WTC11 (cell line): ENCODE measurements around the gene CCDC152. TPM values are rescaled to one million over a fixed set of nuclear protein-coding genes. Genes with fewer than 3 reads are reported as not detected.

ENCODE experiments used
- ATAC-seq: fragments of 200-7000 bp; cut with Tn5 transposase; 2 replicates; pipeline ENCODE4 v1.10.0; 2021; ENCODE audit warnings: mild to moderate bottlenecking, moderate library complexity
- CTCF ChIA-PET: fragments of 300-600 bp; sonication (Branson Sonifier 250); formaldehyde crosslinking; loops from one replicate; lab custom pipeline; 2021; ENCODE audit warnings: antibody characterized with exemption; lab: Charles Lee
- POLR2A ChIA-PET: fragments of 350-600 bp; sonication (Branson Sonifier 250); formaldehyde crosslinking; loops from one replicate; lab custom pipeline; 2021; ENCODE audit warnings: antibody characterized with exemption; lab: Charles Lee
- DNase-seq: peaks from one replicate; pipeline ENCODE4 v3.0.0; 2021; ENCODE audit warnings: low spot score
- H3K27ac Mint-ChIP-seq: 2 replicates; pipeline ENCODE4 v1.8.0; 2021; ENCODE audit warnings: mixed read lengths
- H3K27me3 Mint-ChIP-seq: 2 replicates; pipeline ENCODE4 v1.8.0; 2021; ENCODE audit warnings: low read depth, mild to moderate bottlenecking, moderate library complexity, mixed read lengths
- H3K36me3 Mint-ChIP-seq: 2 replicates; pipeline ENCODE4 v1.8.0; 2021; ENCODE audit warnings: mixed read lengths
- H3K4me1 Mint-ChIP-seq: 2 replicates; pipeline ENCODE4 v1.8.0; 2022; ENCODE audit warnings: mixed read lengths
- H3K4me3 Mint-ChIP-seq: 2 replicates; pipeline ENCODE4 v1.8.0; 2021; ENCODE audit warnings: mild to moderate bottlenecking, moderate library complexity, mixed read lengths
- H3K9me3 Mint-ChIP-seq: 2 replicates; pipeline ENCODE4 v1.8.0; 2021; ENCODE audit warnings: mixed read lengths
- AFF4 ChIP-seq: sonication (generic); formaldehyde crosslinking; IDR thresholded peaks from 2 replicates; pipeline ENCODE4 v1.8.1; 2023; ENCODE audit warnings: mild to moderate bottlenecking, missing genetic modification reagents, borderline replicate concordance
- ATF3 ChIP-seq: sonication (generic); formaldehyde crosslinking; conservative IDR thresholded peaks from 2 replicates; pipeline ENCODE4 v1.8.1; 2022; ENCODE audit warnings: mild to moderate bottlenecking, missing genetic modification reagents
- ESRRA ChIP-seq: sonication (generic); formaldehyde crosslinking; IDR thresholded peaks from 2 replicates; pipeline ENCODE4 v1.8.1; 2022; ENCODE audit warnings: mild to moderate bottlenecking, missing genetic modification reagents, borderline replicate concordance
- ETV6 ChIP-seq: sonication (generic); formaldehyde crosslinking; IDR thresholded peaks from 2 replicates; pipeline ENCODE4 v1.8.1; 2022; ENCODE audit warnings: mild to moderate bottlenecking, missing genetic modification reagents
- GRHL2 ChIP-seq: fragments of 250-450 bp; sonication (Bioruptor Pico); IDR thresholded peaks from 2 replicates; pipeline ENCODE4 v1.8.0; 2022; ENCODE audit warnings: mild to moderate bottlenecking, moderate library complexity; ENCODE audit not compliant: insufficient replicate concordance, severe bottlenecking
- KAT7 ChIP-seq: sonication (generic); formaldehyde crosslinking; IDR thresholded peaks from 2 replicates; pipeline ENCODE4 v1.8.1; 2023; ENCODE audit warnings: missing genetic modification reagents, mild to moderate bottlenecking, borderline replicate concordance
- MXD4 ChIP-seq: fragments of 250-450 bp; sonication (Bioruptor Pico); IDR thresholded peaks from 2 replicates; pipeline ENCODE4 v1.8.0; 2021; ENCODE audit warnings: mild to moderate bottlenecking, moderate library complexity, borderline replicate concordance
- MYBL2 ChIP-seq: sonication (generic); formaldehyde crosslinking; IDR thresholded peaks from 2 replicates; pipeline ENCODE4 v1.8.1; 2023; ENCODE audit warnings: mild to moderate bottlenecking, moderate library complexity, missing genetic modification reagents
- NFYB ChIP-seq: sonication (generic); formaldehyde crosslinking; conservative IDR thresholded peaks from 2 replicates; pipeline ENCODE4 v1.8.0; 2022; ENCODE audit warnings: low read depth, missing genetic modification reagents
- NR1H2 ChIP-seq: sonication (generic); formaldehyde crosslinking; IDR thresholded peaks from 2 replicates; pipeline ENCODE4 v1.9.0; 2021; ENCODE audit warnings: mild to moderate bottlenecking, moderate library complexity, missing genetic modification reagents
- NR2C2 ChIP-seq: sonication (generic); formaldehyde crosslinking; IDR thresholded peaks from 2 replicates; pipeline ENCODE4 v1.8.0; 2022; ENCODE audit warnings: mild to moderate bottlenecking, missing genetic modification reagents
- NR3C1 ChIP-seq: sonication (generic); formaldehyde crosslinking; conservative IDR thresholded peaks from 2 replicates; pipeline ENCODE4 v1.8.1; 2023; ENCODE audit warnings: low read depth, mild to moderate bottlenecking, missing genetic modification reagents
- RELA ChIP-seq: sonication (generic); formaldehyde crosslinking; IDR thresholded peaks from 2 replicates; pipeline ENCODE4 v1.8.1; 2022; ENCODE audit warnings: missing genetic modification reagents, mild to moderate bottlenecking, borderline replicate concordance
- SP1 ChIP-seq: sonication (generic); formaldehyde crosslinking; conservative IDR thresholded peaks from 2 replicates; pipeline ENCODE4 v1.8.1; 2022; ENCODE audit warnings: missing genetic modification reagents
- TP53 ChIP-seq: sonication (generic); formaldehyde crosslinking; IDR thresholded peaks from 2 replicates; pipeline ENCODE4 v1.8.1; 2023; ENCODE audit warnings: mild to moderate bottlenecking, missing genetic modification reagents
- USF2 ChIP-seq: sonication (generic); formaldehyde crosslinking; IDR thresholded peaks from 2 replicates; pipeline ENCODE4 v1.8.1; 2023; ENCODE audit warnings: mild to moderate bottlenecking, missing genetic modification reagents, moderate library complexity
- ZBTB21 ChIP-seq: sonication (generic); formaldehyde crosslinking; IDR thresholded peaks from 2 replicates; pipeline ENCODE4 v1.8.1; 2023; ENCODE audit warnings: mild to moderate bottlenecking, missing genetic modification reagents, borderline replicate concordance
- ZNF281 ChIP-seq: sonication (generic); formaldehyde crosslinking; IDR thresholded peaks from 2 replicates; pipeline ENCODE4 v1.8.0; 2023; ENCODE audit warnings: mild to moderate bottlenecking, missing genetic modification reagents
- total RNA-seq: library from RNA; stranded (reverse); gene quantifications from 3 replicates; pipeline ENCODE4 v1.2.3, GENCODE V29; 2021
- TF ChIP-seq, protein P1 (sequence below): fragments of 250-450 bp; sonication (Bioruptor Pico); IDR thresholded peaks from 2 replicates; pipeline ENCODE4 v2.1.2; 2022; ENCODE audit warnings: mild to moderate bottlenecking, moderate library complexity

The CCDC152 gene
- total RNA-seq, 1 experiment from 2014 or later = 15.1 TPM

DNA sequence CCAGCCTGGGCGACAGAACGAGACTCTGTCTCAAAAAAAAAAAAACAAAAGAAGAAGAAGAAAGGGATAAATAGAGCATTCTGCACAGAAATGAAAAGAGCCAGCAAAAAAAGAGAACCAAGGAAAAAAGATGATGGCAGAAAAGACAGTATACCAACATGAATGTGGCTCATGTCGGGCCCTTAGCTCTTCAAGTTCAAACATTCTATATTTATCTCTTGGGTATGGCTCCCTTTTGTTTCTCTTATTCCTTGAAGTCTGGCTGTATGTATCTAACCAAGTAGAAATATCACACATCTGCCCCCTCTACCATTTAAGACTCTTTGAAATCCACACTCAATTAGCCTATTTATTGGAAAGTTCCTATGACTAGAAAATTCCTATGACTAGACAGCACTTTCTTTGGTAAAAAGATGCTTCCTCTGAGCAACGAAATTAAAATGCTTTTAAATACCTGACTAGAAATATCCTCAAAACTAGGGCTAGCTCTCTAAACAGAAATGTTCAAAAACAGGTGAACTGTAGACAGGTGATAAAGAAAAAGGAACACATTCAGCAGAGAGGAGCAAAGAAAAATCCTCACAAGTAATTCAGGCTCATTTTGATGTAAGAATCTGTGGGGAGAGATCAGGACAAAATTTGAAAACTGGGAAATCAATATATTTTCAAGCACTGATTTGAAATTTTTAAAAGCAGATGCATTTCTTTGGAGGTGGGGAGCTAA, 52.4 kb downstream of the CCDC152 start:
- Mint-ChIP-seq H3K4me1 (peaks cover 31% of the 10 kb centered on the region), H3K27ac (no peak overlapping the region), H3K36me3 (no peaks in the 10 kb centered on the region; the same call in 1 of the 2 replicates), H3K9me3 (no peaks in the 10 kb centered on the region), H3K4me3 (no peak overlapping the region), H3K27me3 (no peaks in the 10 kb centered on the region)
- no peak for TF ChIP-seq MXD4
- TF ChIP-seq ESRRA (CRISPR knock-in tag) = no peak
- DNase-seq (no peak), ATAC-seq (no peak)
- POLR2A ChIA-PET = no interaction called here
- CTCF ChIA-PET = no interaction called here

GRCh38 chr5:42810834-42811590, 54.4 kb downstream of the CCDC152 start:
- ATAC-seq (no peak), DNase-seq (no peak)
- CTCF ChIA-PET = interaction anchor here (0.6 to 1.4 kb wide), 6 partner anchors 9 to 160 kb away, joined by 3 to 4 read pairs (median 4); no protein-coding TSS in a partner anchor
- TF ChIP-seq KAT7 (CRISPR knock-in tag) (no peak), SP1 (CRISPR knock-in tag) (no peak), NFYB (CRISPR knock-in tag) (no peak), AFF4 (CRISPR knock-in tag) (no peak), GRHL2 (CRISPR knock-in tag) (no peak), ZNF281 (CRISPR knock-in tag) (no peak), USF2 (CRISPR knock-in tag) (no peak), TP53 (no peak), MXD4 (no peak), NR3C1 (no peak), MYBL2 (CRISPR knock-in tag) (no peak), NR1H2 (CRISPR knock-in tag) (no peak), ATF3 (CRISPR knock-in tag) (no peak), NR2C2 (CRISPR knock-in tag) (no peak), RELA (no peak), ETV6 (CRISPR knock-in tag) (no peak), ESRRA (CRISPR knock-in tag) (no peak), ZBTB21 (CRISPR knock-in tag) (no peak)
- TF ChIP-seq, protein P1, sequence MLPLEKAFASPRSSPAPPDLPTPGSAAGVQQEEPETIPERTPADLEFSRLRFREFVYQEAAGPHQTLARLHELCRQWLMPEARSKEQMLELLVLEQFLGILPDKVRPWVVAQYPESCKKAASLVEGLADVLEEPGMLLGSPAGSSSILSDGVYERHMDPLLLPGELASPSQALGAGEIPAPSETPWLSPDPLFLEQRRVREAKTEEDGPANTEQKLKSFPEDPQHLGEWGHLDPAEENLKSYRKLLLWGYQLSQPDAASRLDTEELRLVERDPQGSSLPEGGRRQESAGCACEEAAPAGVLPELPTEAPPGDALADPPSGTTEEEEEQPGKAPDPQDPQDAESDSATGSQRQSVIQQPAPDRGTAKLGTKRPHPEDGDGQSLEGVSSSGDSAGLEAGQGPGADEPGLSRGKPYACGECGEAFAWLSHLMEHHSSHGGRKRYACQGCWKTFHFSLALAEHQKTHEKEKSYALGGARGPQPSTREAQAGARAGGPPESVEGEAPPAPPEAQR = no peak
- POLR2A ChIA-PET = interaction anchor here (0.5 to 1.0 kb wide), 2 partner anchors 16 to 54 kb away, joined by 3 read pairs; partner anchors contain the start of gene CCDC152
- H3K27me3 Mint-ChIP-seq = no peaks in the 10 kb centered on the region
- peak overlapping the region; percentile 73 for H3K4me3 Mint-ChIP-seq
- no peaks in the 10 kb centered on the region for H3K36me3 Mint-ChIP-seq
- peaks cover 45% of the 10 kb centered on the region for H3K4me1 Mint-ChIP-seq
- peak overlapping the region; percentile 96 for H3K27ac Mint-ChIP-seq
- no peaks in the 10 kb centered on the region for H3K9me3 Mint-ChIP-seq
